AG10803 (cell line): ENCODE measurements around the gene MINK1.
"Not testable (repeated sequence)": the region's sequence is repeated elsewhere in the genome, so short reads cannot be mapped to it uniquely, and the experiment has no call there.

Experiments used
- DNase-seq: peaks from one replicate; pipeline ENCODE4 v3.0.0; 2010; ENCODE audit warnings: low read depth
- H3K4me3 ChIP-seq: 2 replicates; pipeline ENCODE4 v1.5.1; 2011; ENCODE audit warnings: mild to moderate bottlenecking, low read length, control low read depth
- TF ChIP-seq, protein P1 (sequence below): conservative IDR thresholded peaks from 2 replicates; pipeline ENCODE4 v1.5.1; 2011; ENCODE audit warnings: mild to moderate bottlenecking, low read length, control low read depth, inconsistent platforms

The MINK1 gene

DNA sequence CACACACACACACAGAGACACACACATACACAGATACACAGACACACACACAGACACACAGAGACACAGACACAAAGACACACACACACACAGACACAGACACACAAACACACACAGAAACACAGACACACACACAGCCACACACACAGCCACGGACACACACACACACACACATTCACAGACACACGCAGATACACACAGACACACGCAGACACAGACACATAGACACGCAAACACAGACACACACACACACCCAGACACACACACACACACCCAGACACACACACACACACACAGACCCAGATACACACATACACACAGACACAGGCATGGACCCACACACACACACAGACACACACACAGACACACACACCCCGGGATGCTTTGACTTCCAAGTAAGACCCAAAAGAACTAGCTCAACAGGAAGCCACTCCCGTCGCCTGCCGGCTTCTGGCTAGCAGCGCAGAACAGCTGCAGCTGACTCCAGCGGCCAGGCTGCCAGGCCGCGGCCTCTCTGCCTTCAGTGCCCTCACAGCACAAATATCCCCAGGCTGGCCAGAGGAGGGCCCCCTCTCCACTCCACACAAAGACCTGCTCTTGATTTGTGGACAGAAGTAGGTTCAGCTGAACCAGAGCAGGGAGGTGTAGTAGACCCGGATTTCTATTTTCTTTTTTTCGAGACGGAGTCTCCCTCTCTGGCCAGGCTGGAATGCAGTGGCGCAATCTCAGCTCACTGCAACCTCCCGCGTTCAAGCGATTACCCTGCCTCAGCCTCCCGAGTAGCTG is 75.8 kb downstream of the MINK1 start:
- DNase-seq, result peak; percentile 96
- TF ChIP-seq, protein P1, sequence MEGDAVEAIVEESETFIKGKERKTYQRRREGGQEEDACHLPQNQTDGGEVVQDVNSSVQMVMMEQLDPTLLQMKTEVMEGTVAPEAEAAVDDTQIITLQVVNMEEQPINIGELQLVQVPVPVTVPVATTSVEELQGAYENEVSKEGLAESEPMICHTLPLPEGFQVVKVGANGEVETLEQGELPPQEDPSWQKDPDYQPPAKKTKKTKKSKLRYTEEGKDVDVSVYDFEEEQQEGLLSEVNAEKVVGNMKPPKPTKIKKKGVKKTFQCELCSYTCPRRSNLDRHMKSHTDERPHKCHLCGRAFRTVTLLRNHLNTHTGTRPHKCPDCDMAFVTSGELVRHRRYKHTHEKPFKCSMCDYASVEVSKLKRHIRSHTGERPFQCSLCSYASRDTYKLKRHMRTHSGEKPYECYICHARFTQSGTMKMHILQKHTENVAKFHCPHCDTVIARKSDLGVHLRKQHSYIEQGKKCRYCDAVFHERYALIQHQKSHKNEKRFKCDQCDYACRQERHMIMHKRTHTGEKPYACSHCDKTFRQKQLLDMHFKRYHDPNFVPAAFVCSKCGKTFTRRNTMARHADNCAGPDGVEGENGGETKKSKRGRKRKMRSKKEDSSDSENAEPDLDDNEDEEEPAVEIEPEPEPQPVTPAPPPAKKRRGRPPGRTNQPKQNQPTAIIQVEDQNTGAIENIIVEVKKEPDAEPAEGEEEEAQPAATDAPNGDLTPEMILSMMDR, result peak; percentile 82
- no peak overlapping the region for H3K4me3 ChIP-seq

DNA sequence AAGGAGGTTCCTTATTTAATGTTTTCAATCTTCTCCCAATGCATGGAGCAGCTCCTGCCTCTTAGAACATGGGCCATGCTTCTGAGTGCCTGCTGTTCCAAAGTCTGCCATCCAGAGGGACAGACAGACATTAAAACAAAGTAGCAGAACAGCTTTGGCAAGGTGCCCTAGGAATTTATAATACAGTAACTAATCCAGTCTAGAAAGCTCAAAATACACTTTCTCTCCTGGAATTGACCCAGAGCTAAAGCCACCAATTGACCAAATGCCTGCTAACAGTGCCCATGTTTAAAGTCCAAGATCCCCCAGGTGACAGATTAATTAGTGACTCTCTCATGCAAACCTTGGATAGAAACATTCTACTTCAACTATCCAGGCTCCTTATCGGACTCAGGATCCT is 80.9 kb downstream of the MINK1 start:
- peak; percentile 39 for DNase-seq
- TF ChIP-seq, protein P1, result no peak
- no peak overlapping the region for H3K4me3 ChIP-seq

DNA sequence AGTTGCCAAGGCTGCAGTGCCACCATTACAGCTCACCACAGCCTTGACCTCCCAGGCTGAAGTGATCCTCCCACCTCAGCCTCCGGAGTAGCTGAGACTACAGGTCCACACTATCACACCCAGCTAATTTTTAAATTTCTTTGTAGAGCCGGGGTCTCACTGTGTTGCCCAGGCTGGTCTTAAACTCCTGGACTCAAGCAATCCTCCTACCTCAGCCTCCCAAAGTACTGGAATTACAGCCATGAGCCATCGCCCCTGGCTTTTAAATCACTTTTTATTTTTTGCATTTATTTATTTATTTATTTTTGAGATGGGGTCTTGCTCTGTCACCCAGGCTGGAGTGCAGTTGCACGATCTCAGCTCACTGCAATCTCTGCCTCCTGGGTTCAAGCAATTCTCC is 81.4 kb downstream of the MINK1 start:
- H3K4me3 ChIP-seq, result not testable (repeated sequence)

DNA sequence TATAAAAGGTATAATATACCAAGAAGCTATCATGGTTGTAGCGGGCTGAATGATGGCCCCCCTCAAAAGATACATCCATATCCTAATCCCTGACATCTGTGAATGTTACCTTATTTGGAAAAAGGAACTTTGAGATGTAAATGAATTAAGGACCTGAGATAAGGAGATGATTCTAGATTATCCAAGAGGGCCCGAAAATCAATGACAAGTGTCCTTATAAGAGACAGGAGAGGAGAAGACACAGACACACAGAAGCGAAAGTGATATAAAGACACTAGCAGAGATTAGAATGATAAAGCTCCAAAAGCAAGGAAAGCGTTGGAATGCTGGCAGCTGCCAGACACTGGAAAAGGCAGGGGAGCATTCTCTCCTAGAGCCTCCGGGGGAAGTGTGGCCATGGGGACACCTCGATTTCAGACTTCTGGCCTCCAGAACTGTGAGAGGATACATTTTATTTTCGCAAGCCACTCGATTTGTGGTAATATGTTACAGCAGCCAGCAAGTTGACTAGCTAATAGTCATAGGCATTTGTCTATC is 86.4 kb downstream of the MINK1 start:
- DNase-seq, result no peak
- TF ChIP-seq, protein P1, result no peak

More for the DNA sequence above, 81.4 kb downstream of the MINK1 start:
- DNase-seq, result not testable (repeated sequence)

GRCh38 chr17:4920351-4921048 is 87.4 kb downstream of the MINK1 start:
- TF ChIP-seq, protein P1, result no peak
- peak; percentile 66 for DNase-seq
- no peak overlapping the region for H3K4me3 ChIP-seq

More for the DNA sequence above, 86.4 kb downstream of the MINK1 start:
- H3K4me3 ChIP-seq, result no peak overlapping the region

DNA sequence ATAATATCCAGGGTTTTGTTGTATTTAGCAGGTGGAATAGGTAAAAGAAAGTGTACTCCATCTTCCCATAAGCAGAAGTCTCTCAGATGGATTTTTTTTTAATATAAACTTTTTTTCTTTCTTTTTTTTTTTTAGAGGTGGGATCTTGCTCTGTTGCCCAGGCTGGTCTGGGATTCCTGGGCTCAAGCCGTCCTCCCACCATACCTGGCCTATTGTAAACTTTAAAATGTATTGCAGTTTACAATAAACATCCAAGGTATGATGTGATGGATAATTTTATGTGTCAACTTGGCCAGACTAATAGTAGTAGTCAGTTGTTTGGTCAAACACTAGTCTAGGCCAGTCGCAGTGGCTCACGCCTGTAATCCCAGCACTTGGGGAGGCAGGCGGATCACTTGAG is 88.2 kb downstream of the MINK1 start:
- TF ChIP-seq, protein P1, result no peak
- no peak overlapping the region for H3K4me3 ChIP-seq
- no peak for DNase-seq

DNA sequence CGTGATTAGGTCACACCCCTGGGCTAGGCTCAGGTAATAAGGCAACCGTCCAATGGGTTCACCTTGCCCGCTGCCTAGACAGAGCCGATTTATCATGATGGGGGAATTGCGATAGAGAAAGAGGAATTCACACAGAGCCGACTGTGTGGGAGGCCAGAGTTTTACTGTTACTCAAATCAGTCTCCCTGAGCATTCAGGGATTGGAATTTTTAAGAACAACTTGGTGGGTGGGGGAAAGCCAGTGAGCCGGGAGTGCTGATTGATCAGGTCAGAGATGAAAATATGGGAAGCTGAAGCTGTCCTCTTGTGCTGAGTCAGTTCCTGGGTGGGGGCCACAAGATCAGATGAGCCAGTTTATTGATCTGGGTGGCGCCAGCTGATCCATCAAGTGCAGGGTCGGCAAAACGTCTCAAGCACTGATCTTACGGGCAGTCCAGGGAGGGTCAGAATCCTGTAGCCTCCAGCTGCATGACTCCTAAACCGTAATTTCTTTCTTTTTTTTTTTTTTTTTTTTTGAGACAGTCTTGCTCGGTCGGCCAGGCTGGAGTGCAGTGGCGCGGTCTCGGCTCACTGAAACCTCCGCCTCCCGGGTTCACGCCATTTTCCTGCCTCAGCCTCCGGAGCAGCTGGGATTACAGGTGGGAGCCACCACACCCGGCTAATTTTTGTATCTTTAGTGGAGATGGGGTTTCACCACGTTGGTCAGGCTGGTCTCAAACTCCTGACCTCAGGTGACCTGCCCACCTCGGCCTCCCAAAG is 93.6 kb downstream of the MINK1 start:
- H3K4me3 ChIP-seq, DNase-seq: not testable (repeated sequence)

- no peak overlapping the region for H3K4me3 ChIP-seq
- TF ChIP-seq, protein P1, result no peak
- no peak for DNase-seq
These were observed 95.7 kb downstream of the MINK1 start for GRCh38 chr17:4928881-4929280.
